ENCODE data around the gene TAF15.

The TAF15 gene

GRCh38 chr17:35825206-35825605 is 15.9 kb downstream of the TAF15 start:
- DNase-seq, result no peak

- no peak for DNase-seq
Measured at GRCh38 chr17:35841101-35841500, 31.8 kb downstream of the TAF15 start.

GRCh38 chr17:35841505-35841904 is 32.2 kb downstream of the TAF15 start:
- no peak for DNase-seq

- no peak for DNase-seq
Measured at GRCh38 chr17:35842239-35842638, 33.0 kb downstream of the TAF15 start.

- no peak for DNase-seq
Measured at GRCh38 chr17:35843698-35844097, 34.4 kb downstream of the TAF15 start.

GRCh38 chr17:35844547-35844946 is 35.3 kb downstream of the TAF15 start:
- no peak for DNase-seq

GRCh38 chr17:35846055-35846809 is 36.9 kb downstream of the TAF15 start:
- no peak for DNase-seq

GRCh38 chr17:35847006-35847405 is 37.7 kb downstream of the TAF15 start:
- no peak for DNase-seq

GRCh38 chr17:35847633-35848373 is 38.5 kb downstream of the TAF15 start:
- no peak for DNase-seq

- peak; percentile 46 for DNase-seq
Measured at GRCh38 chr17:35849469-35850348, 40.4 kb downstream of the TAF15 start.

GRCh38 chr17:35855965-35856364 is 46.7 kb downstream of the TAF15 start:
- DNase-seq, result no peak

GRCh38 chr17:35856603-35857002 is 47.3 kb downstream of the TAF15 start:
- DNase-seq, result no peak

- no peak for DNase-seq
Measured at GRCh38 chr17:35864853-35865252, 55.6 kb downstream of the TAF15 start.

GRCh38 chr17:35865412-35866340 is 56.4 kb downstream of the TAF15 start:
- DNase-seq, result no peak

GRCh38 chr17:35866341-35866950 is 57.2 kb downstream of the TAF15 start:
- DNase-seq, result no peak

GRCh38 chr17:35867574-35867973 is 58.3 kb downstream of the TAF15 start:
- no peak for DNase-seq

- no peak for DNase-seq
Measured at GRCh38 chr17:35868737-35869136, 59.5 kb downstream of the TAF15 start, which contains the start of gene HEATR9. TSS of gene HEATR9 (minus strand) at chr17:35868891. CDS start at chr17:35868742, 149 bp downstream.

GRCh38 chr17:35870906-35871819 is 61.9 kb downstream of the TAF15 start:
- DNase-seq, result no peak

GRCh38 chr17:35872196-35872980 is 63.1 kb downstream of the TAF15 start:
- DNase-seq, result no peak
